Activated B cell treated with CpG ODN at 0.5 μM for 24 hours (primary cell): ENCODE measurements around the gene CPAMD8. TPM values are rescaled to one million over a fixed set of nuclear protein-coding genes. Genes with fewer than 3 reads are reported as not detected.

Experiments
- ATAC-seq: fragments of 200-7000 bp; cut with Tn5 transposase; one replicate; pipeline ENCODE4 v1.10.0; 2021; ENCODE audit warnings: low read depth, mild to moderate bottlenecking, moderate library complexity
- CTCF ChIA-PET: fragments of 350-600 bp; sonication (Branson Sonifier 250); formaldehyde crosslinking; loops from one replicate; lab custom pipeline; 2021; ENCODE audit warnings: antibody characterized with exemption; lab: Charles Lee
- POLR2A ChIA-PET: fragments of 350-600 bp; sonication (Branson Sonifier 250); formaldehyde crosslinking; loops from one replicate; lab custom pipeline; 2021; ENCODE audit warnings: antibody characterized with exemption; lab: Charles Lee
- DNase-seq: peaks from one replicate; pipeline ENCODE4 v3.0.0; 2022
- H3K27ac Mint-ChIP-seq: one replicate; pipeline ENCODE4 v1.8.0; 2020; ENCODE audit warnings: mixed read lengths
- H3K27me3 Mint-ChIP-seq: one replicate; pipeline ENCODE4 v1.8.0; 2021; ENCODE audit warnings: mixed read lengths
- H3K36me3 Mint-ChIP-seq: one replicate; pipeline ENCODE4 v1.8.0; 2021; ENCODE audit warnings: low read depth, mixed read lengths
- H3K4me1 Mint-ChIP-seq: one replicate; pipeline ENCODE4 v1.8.0; 2021; ENCODE audit warnings: mixed read lengths
- H3K4me3 Mint-ChIP-seq: one replicate; pipeline ENCODE4 v1.8.0; 2020; ENCODE audit warnings: mild to moderate bottlenecking, mixed read lengths
- H3K9me3 Mint-ChIP-seq: one replicate; pipeline ENCODE4 v1.8.0; 2020; ENCODE audit warnings: mixed read lengths
- intact Hi-C: fragments of 100-400 bp; cut with micrococcal nuclease; formaldehyde crosslinking; loops from one replicate; pipeline ENCODE4 v1.15.1; 2024
- total RNA-seq: library from RNA; stranded (reverse); gene quantifications from 2 replicates; pipeline ENCODE4 v1.2.3, GENCODE V29; 2022
- TF ChIP-seq, protein P1 (sequence below): fragments of 200-600 bp; IDR thresholded peaks from one replicate; pipeline ENCODE4 v1.8.0; 2022; ENCODE audit warnings: antibody characterized with exemption, mild to moderate bottlenecking

The CPAMD8 gene
- total RNA-seq, 1 donor from 2014 or later, result 1.8 TPM

DNA sequence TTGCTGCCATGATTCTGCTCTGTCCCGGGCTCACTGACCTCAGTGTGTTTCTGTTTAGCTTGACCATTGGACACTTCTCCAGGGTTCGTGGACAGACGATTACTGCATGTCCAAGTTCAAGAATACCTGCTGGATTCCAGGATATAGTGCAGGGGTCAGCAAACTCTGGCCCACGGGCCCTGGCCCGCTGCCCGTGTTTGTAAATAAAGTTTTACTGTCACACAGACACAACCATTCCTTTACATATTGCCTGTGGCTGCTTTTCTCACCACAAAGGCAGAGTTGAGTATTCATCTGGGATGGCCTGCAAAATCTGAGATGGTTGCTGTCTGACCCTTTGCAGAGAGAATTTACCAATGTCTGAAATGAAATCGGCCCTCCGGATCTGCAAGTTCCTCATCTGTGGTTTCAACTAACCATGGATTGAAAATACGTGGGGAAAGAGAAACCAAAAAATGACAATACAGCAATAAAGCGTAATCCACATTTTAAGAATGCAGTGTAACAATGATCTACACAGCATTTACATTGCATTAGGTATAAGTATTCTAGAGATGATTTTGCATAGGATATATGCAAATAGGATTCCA is 163.7 kb downstream of the CPAMD8 start:
- Mint-ChIP-seq H3K9me3 (no peaks in the 10 kb centered on the region), H3K27ac (no peak overlapping the region), H3K4me3 (no peak overlapping the region), H3K36me3 (peaks cover 66% of the 10 kb centered on the region), H3K27me3 (no peaks in the 10 kb centered on the region), H3K4me1 (peaks cover 11% of the 10 kb centered on the region)
- ChIA-PET CTCF (no interaction called here), POLR2A (interaction anchor here (0.6 kb wide), 1 partner anchor 320 kb away, joined by 3 read pairs; no protein-coding TSS in a partner anchor)
- TF ChIP-seq, protein P1, sequence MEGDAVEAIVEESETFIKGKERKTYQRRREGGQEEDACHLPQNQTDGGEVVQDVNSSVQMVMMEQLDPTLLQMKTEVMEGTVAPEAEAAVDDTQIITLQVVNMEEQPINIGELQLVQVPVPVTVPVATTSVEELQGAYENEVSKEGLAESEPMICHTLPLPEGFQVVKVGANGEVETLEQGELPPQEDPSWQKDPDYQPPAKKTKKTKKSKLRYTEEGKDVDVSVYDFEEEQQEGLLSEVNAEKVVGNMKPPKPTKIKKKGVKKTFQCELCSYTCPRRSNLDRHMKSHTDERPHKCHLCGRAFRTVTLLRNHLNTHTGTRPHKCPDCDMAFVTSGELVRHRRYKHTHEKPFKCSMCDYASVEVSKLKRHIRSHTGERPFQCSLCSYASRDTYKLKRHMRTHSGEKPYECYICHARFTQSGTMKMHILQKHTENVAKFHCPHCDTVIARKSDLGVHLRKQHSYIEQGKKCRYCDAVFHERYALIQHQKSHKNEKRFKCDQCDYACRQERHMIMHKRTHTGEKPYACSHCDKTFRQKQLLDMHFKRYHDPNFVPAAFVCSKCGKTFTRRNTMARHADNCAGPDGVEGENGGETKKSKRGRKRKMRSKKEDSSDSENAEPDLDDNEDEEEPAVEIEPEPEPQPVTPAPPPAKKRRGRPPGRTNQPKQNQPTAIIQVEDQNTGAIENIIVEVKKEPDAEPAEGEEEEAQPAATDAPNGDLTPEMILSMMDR, result no peak
- intact Hi-C loops, result no loop called here
- DNase-seq (no peak), ATAC-seq (no peak)

DNA sequence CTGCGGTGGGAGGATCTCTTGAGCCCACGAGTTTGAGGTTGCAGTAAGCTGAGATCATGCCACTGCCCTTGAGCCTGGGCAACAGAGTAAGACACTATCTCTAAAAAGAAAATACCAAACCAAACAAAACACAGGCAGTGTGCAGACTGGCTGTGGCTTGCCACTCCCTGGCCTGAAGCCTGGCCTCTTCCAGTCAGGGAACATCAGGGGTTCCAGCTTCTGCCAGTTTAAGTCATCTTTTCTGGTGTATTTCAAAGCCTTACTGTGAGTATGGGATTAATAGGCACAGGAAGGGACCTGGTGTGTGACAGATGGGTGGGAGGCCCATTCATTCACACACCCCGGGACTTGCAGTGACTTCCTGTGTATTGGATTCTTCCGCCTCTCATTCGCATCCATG is 164.8 kb downstream of the CPAMD8 start:
- no peak for ATAC-seq
- H3K4me1 Mint-ChIP-seq, result peaks cover 11% of the 10 kb centered on the region
- no peaks in the 10 kb centered on the region for H3K9me3 Mint-ChIP-seq
- TF ChIP-seq, protein P1, result no peak
- intact Hi-C loops, result no loop called here
- H3K27ac Mint-ChIP-seq, result no peak overlapping the region
- H3K4me3 Mint-ChIP-seq, result no peak overlapping the region
- ChIA-PET CTCF (no interaction called here), POLR2A (no interaction called here)
- no peak for DNase-seq
- H3K36me3 Mint-ChIP-seq, result peaks cover 63% of the 10 kb centered on the region
- no peaks in the 10 kb centered on the region for H3K27me3 Mint-ChIP-seq

DNA sequence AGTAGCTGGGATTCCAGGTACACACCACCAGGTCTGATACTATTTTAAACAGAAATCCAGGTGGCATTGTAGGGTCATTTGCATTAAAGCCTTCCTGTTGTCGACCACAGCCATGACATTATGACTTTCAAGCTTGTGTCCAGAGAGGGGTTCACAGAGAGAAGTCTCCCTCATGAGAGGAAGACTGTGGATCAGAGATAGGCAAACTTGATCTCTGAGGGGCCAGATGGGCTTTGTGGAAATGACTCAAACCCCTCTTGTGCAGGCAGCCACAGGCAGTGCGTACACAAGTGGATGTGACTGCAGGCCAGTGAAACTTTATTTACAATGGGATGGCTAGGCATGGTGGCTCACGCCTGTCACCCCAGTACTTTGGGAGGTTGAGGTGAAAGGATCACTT is 165.6 kb downstream of the CPAMD8 start:
- ChIA-PET CTCF (no interaction called here), POLR2A (interaction anchor here (0.7 kb wide), 1 partner anchor 612 kb away, joined by 7 read pairs; no protein-coding TSS in a partner anchor)
- no peak for ATAC-seq
- intact Hi-C loops, result no loop called here
- peaks cover 61% of the 10 kb centered on the region for H3K36me3 Mint-ChIP-seq
- no peak overlapping the region for H3K27ac Mint-ChIP-seq
- H3K4me1 Mint-ChIP-seq, result peaks cover 11% of the 10 kb centered on the region
- H3K9me3 Mint-ChIP-seq, result no peaks in the 10 kb centered on the region
- no peak for DNase-seq
- H3K4me3 Mint-ChIP-seq, result no peak overlapping the region
- no peaks in the 10 kb centered on the region for H3K27me3 Mint-ChIP-seq
- TF ChIP-seq, protein P1, result no peak

DNA sequence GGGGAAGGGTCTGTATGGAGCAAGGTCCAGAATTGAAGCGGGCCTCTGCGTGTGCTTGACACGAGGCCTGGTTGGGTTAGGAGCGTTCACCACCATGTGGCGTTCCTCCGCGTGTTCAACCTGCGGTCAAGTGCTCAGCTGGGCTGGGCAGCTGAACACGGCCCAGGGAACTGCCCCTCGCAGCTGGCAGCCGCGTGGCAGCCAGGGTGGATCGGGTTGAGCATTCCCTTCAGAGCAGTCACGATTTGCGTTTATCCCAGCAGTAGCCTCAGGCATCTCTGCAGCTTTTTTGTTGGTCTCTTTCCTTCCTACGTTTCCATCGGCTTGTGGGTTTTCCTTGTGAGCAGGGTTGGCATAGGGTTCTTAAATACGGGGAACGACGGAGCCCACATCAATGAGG is 166.5 kb downstream of the CPAMD8 start:
- DNase-seq (no peak), ATAC-seq (no peak)
- TF ChIP-seq, protein P1, result no peak
- Mint-ChIP-seq H3K36me3 (peaks cover 57% of the 10 kb centered on the region), H3K27me3 (no peaks in the 10 kb centered on the region), H3K4me1 (peaks cover 11% of the 10 kb centered on the region), H3K9me3 (no peaks in the 10 kb centered on the region), H3K4me3 (no peak overlapping the region), H3K27ac (no peak overlapping the region)
- ChIA-PET CTCF (no interaction called here), POLR2A (no interaction called here)
- intact Hi-C loops, result no loop called here

DNA sequence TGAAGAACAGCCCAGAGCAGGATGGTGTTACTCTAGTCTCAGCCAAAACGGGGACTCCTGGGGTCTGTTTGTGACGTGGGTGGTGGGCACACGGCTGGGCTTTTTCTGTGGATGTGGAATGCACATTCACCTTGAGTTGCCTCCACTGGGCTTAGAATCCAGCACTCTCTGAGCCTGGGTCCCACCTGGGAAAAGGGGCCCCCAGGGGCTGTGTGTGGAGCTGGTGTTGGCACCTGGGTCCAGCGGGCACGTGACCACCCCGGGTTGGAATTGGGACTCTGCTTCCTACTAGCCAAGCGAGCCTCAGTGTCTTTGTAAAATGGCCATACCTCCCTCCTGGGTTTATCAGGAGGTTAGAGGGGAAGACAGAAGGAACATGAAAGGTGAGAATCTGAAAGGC is 167.0 kb downstream of the CPAMD8 start:
- no peak for DNase-seq
- H3K27ac Mint-ChIP-seq, result no peak overlapping the region
- intact Hi-C loops, result no loop called here
- peaks cover 58% of the 10 kb centered on the region for H3K36me3 Mint-ChIP-seq
- no peak overlapping the region for H3K4me3 Mint-ChIP-seq
- POLR2A ChIA-PET, result no interaction called here
- no peak for ATAC-seq
- TF ChIP-seq, protein P1, result no peak
- no peaks in the 10 kb centered on the region for H3K9me3 Mint-ChIP-seq
- peaks cover 11% of the 10 kb centered on the region for H3K4me1 Mint-ChIP-seq
- CTCF ChIA-PET, result no interaction called here
- no peaks in the 10 kb centered on the region for H3K27me3 Mint-ChIP-seq
